GM23338 (cell line): ENCODE measurements around the gene GCHFR.

Experiments used
- EZH2 ChIP-seq: fragments of 200-600 bp; sonication (generic); IDR thresholded peaks from one replicate; pipeline ENCODE4 v1.8.0; 2017; ENCODE audit warnings: antibody characterized with exemption, mild to moderate bottlenecking, low read depth; ENCODE audit not compliant: unreplicated experiment
- EZH2phosphoT487 ChIP-seq: fragments of 200-600 bp; sonication (generic); IDR thresholded peaks from one replicate; pipeline ENCODE4 v1.8.1; 2018; ENCODE audit warnings: antibody characterized with exemption; ENCODE audit not compliant: unreplicated experiment
- JUNB ChIP-seq: IDR thresholded peaks from one replicate; pipeline ENCODE4 v1.6.1; 2016; ENCODE audit warnings: antibody characterized with exemption; ENCODE audit not compliant: unreplicated experiment
- POLR2AphosphoS5 ChIP-seq: IDR thresholded peaks from 2 replicates; pipeline ENCODE4 v1.6.1; 2016; ENCODE audit warnings: antibody characterized with exemption, low read depth
- ZNF331 ChIP-seq: fragments of 250-450 bp; sonication (Bioruptor Pico); IDR thresholded peaks from 2 replicates; pipeline ENCODE4 v1.5.0; 2020; ENCODE audit warnings: low read depth, mild to moderate bottlenecking, moderate library complexity
- TF ChIP-seq, protein P1 (sequence below), 2 experiments: fragments of 200-600 bp in 1 of 2; sonication (generic) in 1 of 2; conservative IDR thresholded peaks; 2 replicates each; pipeline versions ENCODE4 v1.5.1 to v1.6.1; 2016 to 2017; ENCODE audit warnings: antibody characterized with exemption in 2 of 2, low read depth in 2 of 2, mild to moderate bottlenecking in 2 of 2, moderate library complexity in 1 of 2
- TF ChIP-seq, protein P2 (sequence below): IDR thresholded peaks from one replicate; pipeline ENCODE4 v1.6.1; 2018; ENCODE audit warnings: antibody characterized with exemption; ENCODE audit not compliant: unreplicated experiment

DNA sequence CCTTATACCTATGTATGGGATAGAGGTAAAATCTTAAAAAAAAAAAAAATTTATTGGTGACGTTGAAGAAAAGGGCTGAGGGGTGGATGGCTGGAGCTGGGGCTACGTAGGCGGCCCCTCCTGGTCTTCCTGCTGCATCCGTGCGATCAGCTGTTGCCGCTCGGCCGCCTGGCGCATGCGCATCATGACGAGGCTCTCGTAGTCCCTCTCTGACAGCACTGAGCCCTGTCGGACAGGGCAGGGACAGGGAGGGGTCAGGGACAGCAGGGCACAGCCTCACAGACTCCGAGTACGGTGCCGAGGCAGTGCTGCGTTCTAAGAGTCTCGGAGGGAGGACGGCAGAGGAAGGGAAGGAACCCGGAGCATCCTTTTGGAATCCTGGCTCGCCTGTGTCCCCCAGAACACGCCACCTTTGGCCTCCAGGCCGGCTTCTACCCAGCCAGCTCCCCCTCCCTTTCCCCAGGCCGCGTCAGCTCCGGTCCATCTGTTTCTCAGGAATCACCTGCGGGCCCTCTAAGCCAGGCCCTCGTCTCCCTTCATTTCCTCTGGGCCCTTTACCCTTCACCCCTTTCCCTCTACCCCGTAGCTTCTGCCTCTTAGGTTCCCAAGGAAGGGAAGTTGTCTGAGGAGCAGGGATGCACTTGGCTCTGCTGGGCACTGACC, 4.1 kb downstream of the GCHFR start:
- TF ChIP-seq, protein P1, sequence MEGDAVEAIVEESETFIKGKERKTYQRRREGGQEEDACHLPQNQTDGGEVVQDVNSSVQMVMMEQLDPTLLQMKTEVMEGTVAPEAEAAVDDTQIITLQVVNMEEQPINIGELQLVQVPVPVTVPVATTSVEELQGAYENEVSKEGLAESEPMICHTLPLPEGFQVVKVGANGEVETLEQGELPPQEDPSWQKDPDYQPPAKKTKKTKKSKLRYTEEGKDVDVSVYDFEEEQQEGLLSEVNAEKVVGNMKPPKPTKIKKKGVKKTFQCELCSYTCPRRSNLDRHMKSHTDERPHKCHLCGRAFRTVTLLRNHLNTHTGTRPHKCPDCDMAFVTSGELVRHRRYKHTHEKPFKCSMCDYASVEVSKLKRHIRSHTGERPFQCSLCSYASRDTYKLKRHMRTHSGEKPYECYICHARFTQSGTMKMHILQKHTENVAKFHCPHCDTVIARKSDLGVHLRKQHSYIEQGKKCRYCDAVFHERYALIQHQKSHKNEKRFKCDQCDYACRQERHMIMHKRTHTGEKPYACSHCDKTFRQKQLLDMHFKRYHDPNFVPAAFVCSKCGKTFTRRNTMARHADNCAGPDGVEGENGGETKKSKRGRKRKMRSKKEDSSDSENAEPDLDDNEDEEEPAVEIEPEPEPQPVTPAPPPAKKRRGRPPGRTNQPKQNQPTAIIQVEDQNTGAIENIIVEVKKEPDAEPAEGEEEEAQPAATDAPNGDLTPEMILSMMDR (conservative IDR thresholded peaks at IDR 0.05; ENCODE audit: low read depth in 2 of 2), result no peak
- TF ChIP-seq, protein P2, sequence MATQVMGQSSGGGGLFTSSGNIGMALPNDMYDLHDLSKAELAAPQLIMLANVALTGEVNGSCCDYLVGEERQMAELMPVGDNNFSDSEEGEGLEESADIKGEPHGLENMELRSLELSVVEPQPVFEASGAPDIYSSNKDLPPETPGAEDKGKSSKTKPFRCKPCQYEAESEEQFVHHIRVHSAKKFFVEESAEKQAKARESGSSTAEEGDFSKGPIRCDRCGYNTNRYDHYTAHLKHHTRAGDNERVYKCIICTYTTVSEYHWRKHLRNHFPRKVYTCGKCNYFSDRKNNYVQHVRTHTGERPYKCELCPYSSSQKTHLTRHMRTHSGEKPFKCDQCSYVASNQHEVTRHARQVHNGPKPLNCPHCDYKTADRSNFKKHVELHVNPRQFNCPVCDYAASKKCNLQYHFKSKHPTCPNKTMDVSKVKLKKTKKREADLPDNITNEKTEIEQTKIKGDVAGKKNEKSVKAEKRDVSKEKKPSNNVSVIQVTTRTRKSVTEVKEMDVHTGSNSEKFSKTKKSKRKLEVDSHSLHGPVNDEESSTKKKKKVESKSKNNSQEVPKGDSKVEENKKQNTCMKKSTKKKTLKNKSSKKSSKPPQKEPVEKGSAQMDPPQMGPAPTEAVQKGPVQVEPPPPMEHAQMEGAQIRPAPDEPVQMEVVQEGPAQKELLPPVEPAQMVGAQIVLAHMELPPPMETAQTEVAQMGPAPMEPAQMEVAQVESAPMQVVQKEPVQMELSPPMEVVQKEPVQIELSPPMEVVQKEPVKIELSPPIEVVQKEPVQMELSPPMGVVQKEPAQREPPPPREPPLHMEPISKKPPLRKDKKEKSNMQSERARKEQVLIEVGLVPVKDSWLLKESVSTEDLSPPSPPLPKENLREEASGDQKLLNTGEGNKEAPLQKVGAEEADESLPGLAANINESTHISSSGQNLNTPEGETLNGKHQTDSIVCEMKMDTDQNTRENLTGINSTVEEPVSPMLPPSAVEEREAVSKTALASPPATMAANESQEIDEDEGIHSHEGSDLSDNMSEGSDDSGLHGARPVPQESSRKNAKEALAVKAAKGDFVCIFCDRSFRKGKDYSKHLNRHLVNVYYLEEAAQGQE, result no peak
- no peak for TF ChIP-seq EZH2phosphoT487
- TF ChIP-seq ZNF331 (CRISPR knock-in tag), result no peak
- TF ChIP-seq EZH2, result no peak
- no peak for TF ChIP-seq POLR2AphosphoS5
- TF ChIP-seq JUNB, result no peak
